GM19372 (cell line): Measurements from ENCODE around the gene ERAP2.
A peak's percentile ranks its signal among the peaks of the same experiment; 100 is the strongest.
"Not testable (repeated sequence)": the region's sequence is repeated elsewhere in the genome, so short reads cannot be mapped to it uniquely, and the experiment has no call there.

ENCODE experiments used
- ATAC-seq: cut with Tn5 transposase; IDR thresholded peaks from one replicate; pipeline ENCODE4 v1.9.1; 2021; ENCODE audit warnings: mild to moderate bottlenecking, low read depth, moderate library complexity; ENCODE audit not compliant: unreplicated experiment

ERAP2 gene

DNA sequence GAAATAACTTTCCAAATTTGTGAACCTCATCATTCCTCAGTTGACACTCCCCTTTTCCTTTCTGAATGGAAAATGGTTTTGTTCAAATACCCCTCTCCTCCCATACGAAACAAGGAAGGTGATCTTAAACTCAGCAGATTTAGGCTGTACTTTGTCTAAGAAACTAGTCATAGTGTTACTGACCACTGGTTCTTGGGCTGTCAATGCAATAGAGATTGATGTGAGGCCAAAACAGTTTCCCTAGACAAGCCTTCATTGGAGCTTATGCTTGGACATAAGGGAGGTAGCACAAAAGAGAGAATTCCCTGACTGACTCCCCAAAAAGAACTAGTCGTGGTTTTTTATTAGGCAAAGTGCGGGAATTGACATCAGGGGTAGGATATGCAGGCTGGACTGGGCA lies 54.3 kb downstream of the ERAP2 start:
- ATAC-seq = no peak

DNA sequence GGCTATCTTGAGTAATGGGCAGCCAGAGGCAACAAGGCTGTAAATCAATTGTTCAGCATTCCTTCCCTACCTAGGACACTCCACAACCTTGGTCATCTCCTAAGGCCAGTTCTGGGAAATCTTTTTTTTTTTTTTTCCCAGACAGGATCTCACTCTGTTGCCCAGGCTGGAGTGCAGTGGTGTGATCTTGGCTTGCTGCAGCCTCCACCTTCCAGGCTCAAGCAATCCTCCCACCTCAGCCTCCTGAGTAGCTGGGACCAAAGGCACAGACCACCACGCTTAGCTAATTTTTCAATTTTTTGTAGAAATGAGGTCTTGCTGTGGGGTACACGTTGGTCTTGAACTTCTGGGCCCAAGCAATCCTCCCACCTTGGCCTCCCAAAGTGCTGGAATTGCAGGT lies 54.7 kb downstream of the ERAP2 start:
- ATAC-seq = not testable (repeated sequence)

DNA sequence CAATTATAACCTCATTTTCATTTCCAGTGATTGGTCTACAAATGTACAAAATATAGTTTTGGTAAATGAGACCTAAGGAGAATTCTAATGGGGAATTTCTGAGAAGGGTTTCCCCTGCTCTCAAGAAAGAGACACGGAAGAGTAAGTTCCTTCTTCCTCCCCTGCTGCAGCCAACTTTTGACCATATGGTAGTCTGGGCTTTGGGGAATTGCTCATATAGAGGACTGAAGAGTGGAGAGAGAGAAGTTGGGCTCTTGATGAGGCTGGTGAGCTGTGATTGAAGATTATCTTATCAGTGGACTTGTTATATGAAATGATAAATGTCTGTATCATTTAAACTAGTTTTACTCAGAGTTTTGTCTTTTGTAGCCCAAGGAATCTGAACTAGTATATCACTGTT lies 55.3 kb downstream of the ERAP2 start:
- ATAC-seq = no peak

DNA sequence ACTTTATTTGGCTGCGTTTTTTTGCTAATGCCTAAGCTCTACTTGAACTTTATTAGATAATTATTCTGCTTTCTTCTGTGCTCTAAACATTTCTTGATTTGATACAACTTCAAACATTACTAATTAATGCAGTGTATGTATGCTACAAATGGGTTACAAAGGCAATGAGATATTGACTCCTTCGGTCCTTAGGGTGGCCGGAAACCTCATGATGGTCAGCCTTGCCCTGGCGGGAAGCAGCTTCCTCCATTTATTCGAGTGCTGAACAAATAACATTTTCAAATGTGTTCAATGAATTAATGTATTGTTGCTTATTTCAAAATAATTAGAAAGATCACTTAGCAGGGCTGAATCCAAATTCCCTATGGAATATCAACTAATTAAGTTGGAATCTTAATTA lies 55.7 kb downstream of the ERAP2 start:
- ATAC-seq = no peak

DNA sequence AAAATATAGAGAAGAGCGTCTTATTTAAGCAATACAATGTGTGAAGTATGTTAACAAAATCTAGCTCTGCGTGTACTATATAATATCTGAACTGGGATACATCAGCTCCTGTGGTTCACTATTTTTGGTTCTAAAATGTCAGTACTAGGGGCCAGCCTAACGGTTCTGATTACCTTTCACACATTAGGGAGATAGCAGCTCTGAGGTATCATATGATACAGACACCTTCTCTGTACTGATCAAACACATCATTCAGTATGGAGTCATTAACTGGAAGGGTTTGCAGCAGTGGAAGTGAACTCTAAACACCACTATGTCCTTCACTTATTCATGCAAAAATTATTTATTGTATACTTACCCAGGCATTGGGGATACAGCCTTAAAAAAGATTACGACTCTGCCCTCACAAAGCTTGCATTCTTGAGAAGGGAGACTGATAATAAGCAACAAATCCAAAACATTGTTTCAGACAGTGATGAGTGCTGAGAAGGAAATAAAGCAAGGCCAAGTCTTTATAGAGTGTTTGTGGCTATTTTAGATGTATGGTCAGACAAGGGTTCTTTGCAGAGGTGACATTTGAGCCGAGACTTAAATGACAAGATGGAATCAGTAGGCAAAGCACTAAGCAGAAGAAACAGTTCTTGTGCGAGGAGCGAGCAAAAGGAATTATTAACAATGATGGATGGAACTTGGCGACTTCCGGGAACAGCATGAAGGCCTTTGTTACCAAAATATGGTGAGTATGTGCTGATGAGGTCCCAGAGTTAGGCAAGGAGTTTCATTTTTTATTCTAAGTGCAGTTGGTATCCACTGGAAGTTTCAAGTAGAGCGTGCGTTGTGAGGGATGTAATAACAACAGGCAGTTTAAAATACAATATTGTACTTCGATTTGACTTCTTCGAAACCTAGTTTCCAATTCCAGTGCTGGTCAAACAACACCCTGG lies 57.7 kb downstream of the ERAP2 start:
- ATAC-seq = no peak

DNA sequence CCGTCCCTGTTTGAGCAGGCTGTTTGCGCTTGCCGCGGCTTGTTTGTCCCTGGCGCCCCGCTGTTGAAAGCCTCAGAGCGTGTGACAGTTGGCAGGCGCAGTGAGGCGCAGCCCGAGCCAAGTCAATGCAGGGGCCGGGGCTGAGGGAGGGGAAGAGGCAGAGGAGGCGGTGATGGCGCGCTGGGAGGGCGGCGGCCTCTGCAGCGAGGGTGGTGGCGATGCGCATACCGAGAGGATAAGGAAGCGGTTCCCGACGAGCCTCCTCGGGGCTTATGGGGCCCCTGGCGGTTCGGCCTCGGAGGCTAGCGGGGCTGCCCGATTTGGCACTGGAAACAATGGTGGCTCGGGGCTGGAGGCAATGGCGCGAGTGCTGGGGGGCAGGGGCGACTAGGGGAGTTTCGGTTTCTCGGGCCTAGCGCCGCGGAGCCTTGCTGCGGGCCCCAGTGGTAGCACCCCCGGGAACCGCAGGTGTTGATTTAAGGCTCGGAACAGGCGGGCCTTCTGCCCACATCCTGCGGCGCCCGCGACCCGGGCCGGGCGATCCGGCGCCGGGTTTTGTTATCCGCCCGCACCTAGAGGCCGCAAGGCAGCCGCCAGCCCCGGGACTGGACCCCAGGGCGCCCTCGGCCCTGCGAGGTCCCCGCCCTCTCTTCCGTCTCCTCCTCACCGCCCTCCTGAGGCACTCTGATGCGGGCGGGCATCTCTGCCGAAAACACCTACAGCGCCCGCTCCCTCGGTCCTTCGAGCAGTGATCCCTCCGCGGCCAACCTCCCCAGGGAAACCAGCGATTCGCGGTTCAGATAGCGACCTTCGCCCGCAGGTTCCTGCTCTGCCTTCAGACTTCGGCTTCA lies 58.6 kb downstream of the ERAP2 start:
- peak; percentile 53 for ATAC-seq

DNA sequence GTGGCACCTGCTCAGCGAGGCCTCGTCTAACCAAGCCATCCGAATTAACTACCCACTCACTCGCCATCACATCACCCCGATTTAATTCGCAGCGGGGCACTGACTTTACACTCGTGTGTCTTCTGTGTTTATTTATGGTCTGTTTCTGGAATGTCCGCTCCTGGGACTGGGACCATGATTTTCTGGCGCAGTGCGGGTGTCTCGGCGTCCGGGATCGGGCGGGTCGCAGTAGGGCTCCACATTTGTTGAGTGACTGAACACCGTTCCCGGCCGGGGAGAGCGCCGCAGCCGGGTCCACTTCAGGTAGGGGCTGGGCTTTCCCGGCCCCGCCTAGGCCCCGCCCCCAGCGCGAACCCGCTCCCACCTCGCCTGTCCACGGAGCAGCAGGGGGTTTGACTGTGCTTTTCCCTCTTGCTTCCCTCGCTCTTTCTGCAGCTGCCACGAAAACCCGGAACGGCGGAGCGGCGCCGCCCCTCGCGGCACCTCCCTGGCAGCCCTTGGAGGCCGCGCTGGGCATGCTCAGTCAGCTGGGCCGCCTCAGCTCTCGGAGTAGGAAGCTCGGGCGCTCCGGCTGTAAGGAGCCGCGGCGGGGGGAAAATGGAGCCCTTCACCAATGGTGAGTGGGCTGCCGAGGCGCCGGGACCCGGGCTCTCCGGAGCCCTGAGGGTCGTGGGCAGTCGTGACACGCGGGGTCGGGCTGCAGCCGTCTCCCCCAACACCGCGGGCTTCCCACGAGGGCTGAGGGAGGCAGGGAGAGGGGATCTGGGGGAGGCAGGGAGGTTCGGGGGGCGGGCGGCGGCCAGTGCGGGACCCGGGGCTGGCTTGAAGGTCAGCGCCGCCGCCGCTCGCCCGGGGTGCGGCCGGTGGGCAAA lies 59.5 kb downstream of the ERAP2 start, which contains the start of gene LNPEP:
Gene LNPEP, plus strand, starts transcription at position 522 of the 872 bp plus-strand sequence. Its CDS starts 76 bp downstream, at position 598.
- peak; percentile 42 for ATAC-seq

DNA sequence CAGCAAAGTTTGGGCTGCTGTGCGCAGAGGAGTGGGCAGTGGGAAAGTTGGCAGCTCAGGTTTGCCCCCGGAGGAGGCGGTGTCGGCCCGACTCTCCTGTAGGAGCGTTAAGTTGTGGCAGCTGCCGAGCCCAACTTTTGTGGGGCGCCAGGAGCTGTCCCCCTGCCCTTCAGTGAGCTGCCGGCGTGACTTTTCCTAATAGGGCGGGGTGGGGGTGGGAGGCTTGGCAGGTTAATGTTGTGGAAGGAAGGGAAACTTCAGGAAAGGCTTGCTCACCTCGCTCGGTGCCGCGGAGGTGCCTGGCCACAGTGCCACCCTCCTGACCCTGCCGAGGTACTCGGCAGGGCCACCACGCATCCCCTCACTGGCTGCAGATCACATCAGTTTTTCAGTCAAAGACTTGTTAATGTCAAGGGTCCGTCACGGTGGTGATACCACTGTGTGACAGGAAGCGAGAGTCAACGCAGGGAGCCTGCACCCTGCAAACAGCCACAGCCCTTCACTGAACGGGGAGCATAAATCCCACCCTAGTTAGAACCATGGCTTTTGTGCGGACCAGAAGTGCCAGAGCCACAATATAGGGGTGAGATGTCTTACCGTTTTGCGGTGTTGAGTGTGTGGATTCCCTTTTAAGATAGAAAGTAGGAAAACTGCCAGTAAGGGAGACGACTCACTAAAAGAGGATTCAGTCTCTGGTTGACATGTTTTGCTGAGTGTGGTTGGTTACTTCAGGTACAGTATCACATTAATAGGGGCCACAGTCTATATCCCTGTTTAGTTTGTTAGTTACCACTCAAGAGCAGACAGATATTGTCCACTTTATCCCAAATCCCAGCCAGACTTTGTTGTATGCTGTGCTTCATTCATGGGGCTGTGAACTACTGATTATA lies 60.4 kb downstream of the ERAP2 start:
- ATAC-seq = peak; percentile 25

DNA sequence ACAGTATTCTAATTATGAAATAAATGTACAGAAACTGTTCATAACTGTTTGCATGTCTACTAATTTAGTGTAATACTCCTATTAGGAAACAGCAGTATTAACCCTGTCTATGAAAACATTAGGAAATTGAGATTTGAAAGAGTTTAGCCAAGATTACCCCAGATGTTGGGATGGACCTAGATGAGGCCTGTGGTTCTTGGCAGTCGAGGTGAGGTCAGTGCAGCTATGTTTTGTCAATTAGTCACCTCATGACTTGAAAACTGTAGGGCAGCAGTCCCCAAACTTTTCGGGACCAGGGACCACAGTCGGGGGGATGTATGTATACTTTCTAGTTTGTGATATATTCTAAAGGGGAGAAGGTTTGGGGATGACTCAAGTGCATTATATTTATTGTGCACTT lies 64.3 kb downstream of the ERAP2 start:
- ATAC-seq = no peak

DNA sequence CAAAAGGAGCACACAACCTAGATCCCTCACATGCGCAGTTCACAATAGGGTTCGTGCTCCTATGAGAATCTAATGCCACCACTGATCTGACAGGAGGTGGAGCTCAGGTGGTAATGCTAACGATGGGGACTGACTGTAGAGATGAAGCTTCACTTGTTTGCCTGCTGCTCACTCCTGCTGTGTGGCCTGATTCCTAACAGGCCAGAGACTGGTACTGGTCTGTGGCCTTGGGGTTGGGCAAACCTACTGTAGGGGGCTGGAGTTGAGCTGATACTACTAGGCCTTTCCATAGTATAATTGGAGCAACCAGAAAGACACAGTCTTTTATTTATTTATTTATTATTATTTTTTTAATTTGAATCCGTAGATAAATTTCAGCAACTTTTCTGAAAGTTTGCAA lies 64.8 kb downstream of the ERAP2 start:
- ATAC-seq = no peak

DNA sequence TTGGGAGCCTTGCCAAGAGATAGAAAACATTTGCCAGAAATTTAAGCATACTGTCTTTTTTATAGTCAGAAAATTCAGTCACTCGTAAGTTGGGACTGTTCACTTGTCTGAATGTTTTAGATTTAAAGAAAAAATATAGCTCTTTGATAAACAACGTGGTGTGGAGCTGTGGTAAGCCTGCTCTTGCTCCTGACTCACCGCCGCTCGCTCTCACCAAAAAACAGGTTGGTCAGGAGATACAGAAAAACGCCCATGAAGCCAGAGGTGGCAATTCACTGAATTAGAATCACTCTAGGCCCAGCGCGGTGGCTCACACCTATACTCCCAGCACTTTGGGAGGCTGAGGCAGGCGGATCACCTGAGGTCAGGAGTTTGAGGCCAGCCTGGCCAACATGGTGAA lies 65.8 kb downstream of the ERAP2 start:
- no peak for ATAC-seq

DNA sequence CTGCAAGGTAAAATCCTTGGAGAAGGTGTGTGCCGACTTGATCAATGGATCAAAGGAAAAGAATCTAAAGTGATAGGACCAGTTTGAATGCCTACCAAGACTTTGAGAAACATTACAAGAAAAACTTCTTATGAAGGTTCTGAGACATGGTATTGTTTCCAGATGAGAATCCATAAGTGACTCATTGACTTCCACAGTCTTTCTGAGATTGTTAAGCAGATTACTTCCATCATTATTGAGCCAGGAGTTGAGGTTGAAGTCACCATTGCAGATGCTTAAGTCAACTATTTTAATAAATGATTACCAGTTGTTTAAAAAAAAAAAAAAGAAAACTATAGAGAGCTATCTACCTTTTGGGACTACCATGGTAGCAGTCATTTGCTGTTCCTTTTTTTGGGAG lies 66.6 kb downstream of the ERAP2 start:
- ATAC-seq = no peak

DNA sequence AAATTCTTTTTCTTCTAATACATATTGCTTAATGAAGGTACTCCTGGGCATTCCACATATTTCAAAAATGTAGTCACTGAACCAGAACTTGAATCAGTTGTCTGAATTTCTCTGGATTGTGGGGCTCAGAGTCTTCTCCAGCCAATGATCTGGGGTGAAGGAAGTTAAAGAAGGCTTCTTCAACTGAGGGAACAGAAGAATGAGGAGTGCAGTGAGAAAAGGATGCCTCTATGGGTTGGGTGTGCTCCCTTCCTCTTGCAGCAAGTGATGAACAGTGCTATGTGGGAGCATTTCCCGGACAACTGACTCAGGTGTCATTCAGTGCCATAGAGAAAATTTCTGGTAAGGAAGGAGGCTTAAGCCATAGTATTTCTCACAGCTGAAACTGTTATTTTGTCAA lies 67.5 kb downstream of the ERAP2 start:
- no peak for ATAC-seq

DNA sequence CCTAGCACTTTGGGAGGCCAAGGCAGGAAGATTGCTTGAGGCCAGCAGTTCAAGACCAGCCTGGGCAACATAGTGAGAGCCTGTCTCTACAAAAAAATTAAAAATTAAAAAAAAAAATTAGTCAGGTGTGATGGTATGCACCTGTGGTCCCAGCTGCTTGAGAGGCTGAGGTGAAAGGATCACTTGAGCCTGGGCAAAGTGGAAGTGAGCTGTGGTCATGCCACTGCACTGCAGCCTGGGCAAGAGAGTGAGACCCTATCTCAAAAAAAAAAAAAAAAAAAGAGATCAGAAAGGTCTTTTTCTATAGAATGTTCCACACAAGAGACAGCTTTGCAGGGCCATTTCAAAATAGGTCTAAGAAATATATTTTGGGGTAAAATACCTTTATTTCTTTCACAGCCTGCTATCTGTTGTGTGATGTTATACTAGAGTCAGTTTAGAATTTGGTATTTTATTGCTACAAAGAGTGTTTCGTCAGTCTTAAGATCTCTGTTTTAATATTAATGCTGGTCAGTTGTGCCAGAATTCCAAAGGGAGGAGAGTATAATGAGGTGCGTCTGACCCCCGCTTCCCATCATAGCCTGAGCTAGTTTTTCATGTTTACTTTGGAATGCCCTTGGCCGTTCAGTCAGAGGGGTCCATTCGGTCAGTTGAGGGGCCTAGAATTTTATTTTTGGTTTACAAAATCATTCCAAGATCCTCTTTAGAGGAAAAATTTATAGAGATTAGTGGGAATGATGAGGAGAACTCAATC lies 69.0 kb downstream of the ERAP2 start:
- ATAC-seq = no peak

DNA sequence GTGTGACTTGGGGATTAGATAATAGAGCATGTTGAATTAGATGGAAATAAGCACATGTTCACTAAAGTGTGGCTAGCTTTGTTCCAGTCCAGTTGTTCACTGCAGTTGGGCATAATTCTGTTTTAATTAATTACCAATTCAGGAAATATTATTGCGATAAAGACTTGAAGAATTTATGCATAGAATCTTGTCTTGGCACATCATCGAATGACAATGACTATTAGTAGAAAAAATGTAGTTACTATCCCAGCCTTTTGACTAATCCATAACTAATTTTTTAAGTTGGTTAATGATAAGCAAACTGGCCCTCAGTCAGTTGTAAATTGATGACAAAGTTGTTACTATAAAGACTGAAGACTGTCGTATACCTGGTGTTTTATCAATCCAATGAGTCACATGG lies 70.1 kb downstream of the ERAP2 start:
- ATAC-seq = no peak

DNA sequence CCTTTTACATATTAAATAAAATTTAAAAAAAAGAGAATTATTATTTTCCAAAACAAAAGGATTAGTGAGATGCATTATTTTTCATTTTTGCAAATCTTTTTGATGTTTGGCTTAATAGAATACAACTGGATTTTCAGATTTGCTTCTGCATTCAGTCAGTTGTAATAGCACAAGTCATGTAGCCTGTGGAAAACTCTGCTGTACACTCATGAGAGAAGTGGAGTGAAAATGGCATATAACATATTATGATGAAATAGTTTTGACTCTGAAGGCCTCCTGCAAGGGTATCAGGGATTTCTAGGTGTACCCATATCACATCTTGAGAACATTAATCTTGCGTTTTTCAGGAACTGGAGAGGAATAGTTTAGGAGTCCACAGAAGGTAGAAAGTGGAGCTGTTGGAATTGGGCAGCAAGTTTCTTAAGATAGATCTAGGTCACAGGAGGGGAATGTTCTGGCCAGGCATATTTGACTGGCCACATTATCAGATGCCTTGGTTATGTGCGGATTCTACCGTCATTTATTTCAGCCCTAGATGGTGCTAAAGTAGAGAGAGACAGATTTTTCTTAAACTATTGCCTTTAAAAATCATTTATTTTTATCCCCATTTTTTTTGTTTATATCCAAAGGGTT lies 75.9 kb downstream of the ERAP2 start:
- no peak for ATAC-seq

DNA sequence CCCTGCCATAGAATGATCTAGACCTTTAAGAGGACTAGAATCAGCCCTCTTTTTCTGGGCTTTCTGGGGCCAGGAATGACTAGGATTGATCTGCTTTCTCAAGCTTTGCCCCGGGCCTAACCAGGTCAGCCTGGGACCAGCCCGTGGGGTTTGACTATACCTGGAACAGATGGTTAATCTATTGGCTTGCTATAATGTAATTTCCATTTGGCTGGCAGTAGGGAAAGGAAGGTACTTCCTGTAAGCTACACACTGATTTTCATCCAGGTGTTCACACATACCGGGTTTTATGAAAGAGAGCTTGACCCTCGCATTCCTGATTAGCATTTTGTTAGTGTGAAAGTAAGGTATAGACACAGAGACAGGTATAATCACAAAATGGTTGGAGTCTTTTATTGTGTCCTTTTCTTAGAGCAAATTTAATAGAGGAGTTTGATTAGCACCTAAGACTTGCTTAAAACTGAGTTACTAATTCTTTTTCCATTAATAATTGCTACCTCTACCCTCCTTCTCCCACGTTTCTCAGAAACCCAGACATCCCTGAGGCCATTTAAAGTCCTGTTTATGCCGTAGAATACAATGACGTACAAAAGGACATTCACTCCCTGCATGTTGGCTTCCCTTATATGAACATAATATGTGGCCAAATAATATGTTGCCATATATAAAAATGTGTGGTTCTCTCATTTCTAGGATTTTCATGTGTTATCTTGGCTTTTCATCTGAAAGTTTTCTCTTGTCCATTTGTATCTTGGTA lies 76.9 kb downstream of the ERAP2 start:
- ATAC-seq = no peak
